A549 (cell line): ENCODE data around the gene ERICH6B. TPM values are rescaled to one million over a fixed set of nuclear protein-coding genes. Genes with fewer than 3 reads are reported as not detected.

ENCODE experiments used
- ATAC-seq, 2 experiments: fragments of 200-7000 bp in 1 of 2; fragments of >200 bp in 1 of 2; cut with Nextera tagmentation in 1 of 2; cut with Tn5 transposase in 1 of 2; 3 replicates each; pipeline versions ENCODE4 v1.8.0 to v1.9.1; 2018 to 2020; ENCODE audit warnings: mild to moderate bottlenecking in 1 of 2, moderate library complexity in 1 of 2
- CTCF ChIA-PET: fragments of 300-600 bp; sonication (Branson Sonifier 250); formaldehyde crosslinking; extraction: SDS; loops from one replicate; lab custom pipeline; 2021; ENCODE audit warnings: antibody characterized with exemption, inconsistent platforms; lab: Yijun Ruan, JAX
- POLR2A ChIA-PET: fragments of 350-600 bp; formaldehyde crosslinking; extraction: SDS; loops from one replicate; lab custom pipeline; 2021; ENCODE audit warnings: antibody characterized with exemption, inconsistent platforms; lab: Yijun Ruan, JAX
- DNase-seq, 2 experiments: peaks; one replicate each; pipeline versions ENCODE4 v3.0.0 to v3.0.0-alpha.2; 2011 to 2016; ENCODE audit warnings: low read depth in 1 of 2, low spot score in 1 of 2
- FAIRE-seq: peaks from 2 replicates; lab custom pipeline; 2011; peaks lifted over from hg19 to GRCh38; lab: Jason Lieb, UNC
- H3K27ac ChIP-seq, 2 experiments: fragments of >200 bp; sonication (Bioruptor Twin); formaldehyde crosslinking; 3 replicates each; pipeline ENCODE4 v1.5.1; 2016 to 2017
- H3K4me1 ChIP-seq: fragments of >200 bp; sonication (Bioruptor Twin); formaldehyde crosslinking; 3 replicates; pipeline ENCODE4 v1.6.1; 2016
- H3K4me2 ChIP-seq: fragments of >200 bp; sonication (Bioruptor Twin); formaldehyde crosslinking; 3 replicates; pipeline ENCODE4 v1.6.1; 2016
- H3K4me3 ChIP-seq: fragments of >200 bp; sonication (Bioruptor Twin); formaldehyde crosslinking; 3 replicates; pipeline ENCODE4 v1.5.1; 2016
- H3K9me3 ChIP-seq: fragments of >200 bp; sonication (Bioruptor Twin); formaldehyde crosslinking; 3 replicates; pipeline ENCODE4 v1.6.1; 2016
- CEBPB ChIP-seq, 2 experiments: fragments of >200 bp in 1 of 2; sonication (Bioruptor Twin) in 1 of 2; formaldehyde crosslinking in 1 of 2; IDR thresholded peaks; 2 replicates each; pipeline ENCODE4 v1.6.1; 2012 to 2016
- CHD4 ChIP-seq: fragments of 200-600 bp; sonication (generic); IDR thresholded peaks from 2 replicates; pipeline ENCODE4 v1.6.1; 2016; ENCODE audit warnings: antibody characterized with exemption, mild to moderate bottlenecking, borderline replicate concordance
- EHF ChIP-seq: fragments of 250-450 bp; sonication (Bioruptor Pico); IDR thresholded peaks from 2 replicates; pipeline ENCODE4 v1.5.0; 2020; ENCODE audit warnings: mild to moderate bottlenecking
- EHMT2 ChIP-seq: fragments of 200-600 bp; sonication (generic); IDR thresholded peaks from 2 replicates; pipeline ENCODE4 v1.6.1; 2016; ENCODE audit warnings: antibody characterized with exemption, low read depth, mild to moderate bottlenecking, moderate library complexity
- ESRRA ChIP-seq: fragments of 150-350 bp; IDR thresholded peaks from 2 replicates; pipeline ENCODE4 v1.6.1; 2014; ENCODE audit warnings: mild to moderate bottlenecking, low read length, borderline replicate concordance
- FOSB ChIP-seq: fragments of 250-450 bp; sonication (Bioruptor Pico); IDR thresholded peaks from 2 replicates; pipeline ENCODE4 v1.5.0; 2020; ENCODE audit warnings: mild to moderate bottlenecking, moderate library complexity
- FOSL2 ChIP-seq, 2 experiments: fragments of 450-650 bp in 1 of 2; fragments of >200 bp in 1 of 2; sonication (Bioruptor Twin) in 1 of 2; formaldehyde crosslinking; IDR thresholded peaks; 2 replicates each; pipeline versions ENCODE4 v1.5.0 to v1.6.1; 2016 to 2020; ENCODE audit warnings: mild to moderate bottlenecking in 1 of 2, moderate library complexity in 1 of 2
- FOXS1 ChIP-seq: fragments of 250-450 bp; sonication (Bioruptor Pico); IDR thresholded peaks from 2 replicates; pipeline ENCODE4 v1.5.0; 2020; ENCODE audit warnings: mild to moderate bottlenecking, moderate library complexity
- HMGXB4 ChIP-seq: fragments of 250-450 bp; sonication (Bioruptor Pico); IDR thresholded peaks from 2 replicates; pipeline ENCODE4 v1.5.0; 2021; ENCODE audit warnings: mild to moderate bottlenecking, moderate library complexity, borderline replicate concordance
- HOXB13 ChIP-seq: fragments of 250-450 bp; sonication (Bioruptor Pico); IDR thresholded peaks from 2 replicates; pipeline ENCODE4 v1.5.0; 2020; ENCODE audit warnings: low read depth, mild to moderate bottlenecking, moderate library complexity
- JUNB ChIP-seq: fragments of >200 bp; sonication (Bioruptor Twin); formaldehyde crosslinking; IDR thresholded peaks from 2 replicates; pipeline ENCODE4 v1.6.1; 2016
- KDM1A ChIP-seq: fragments of 200-600 bp; sonication (generic); IDR thresholded peaks from 2 replicates; pipeline ENCODE4 v1.6.1; 2016; ENCODE audit warnings: low read depth, mild to moderate bottlenecking
- KDM5A ChIP-seq: fragments of 200-600 bp; sonication (generic); IDR thresholded peaks from 2 replicates; pipeline ENCODE4 v1.6.1; 2016; ENCODE audit warnings: antibody characterized with exemption, mild to moderate bottlenecking
- MYC ChIP-seq: IDR thresholded peaks from 2 replicates; pipeline ENCODE4 v1.6.1; 2012; ENCODE audit warnings: mild to moderate bottlenecking, inconsistent platforms, low read length, improper control_type of control experiment, borderline replicate concordance
- NFE2L2 ChIP-seq: fragments of 150-350 bp; conservative IDR thresholded peaks from 2 replicates; pipeline ENCODE4 v1.6.1; 2014; ENCODE audit warnings: low read length
- POLR2AphosphoS2 ChIP-seq: conservative IDR thresholded peaks from 2 replicates; pipeline ENCODE4 v1.6.1; 2012; ENCODE audit warnings: low read length, improper control_type of control experiment, inconsistent platforms
- RAD21 ChIP-seq, 2 experiments: fragments of >200 bp in 1 of 2; sonication (Bioruptor Twin) in 1 of 2; formaldehyde crosslinking in 1 of 2; IDR thresholded peaks in 1 of 2; conservative IDR thresholded peaks in 1 of 2; 2 replicates in 1 of 2; 3 replicates in 1 of 2; pipeline ENCODE4 v1.6.1; 2012 to 2018; ENCODE audit warnings: inconsistent platforms in 1 of 2
- RARB ChIP-seq: fragments of 250-450 bp; sonication (Bioruptor Pico); IDR thresholded peaks from 2 replicates; pipeline ENCODE4 v1.8.0; 2021; ENCODE audit warnings: mild to moderate bottlenecking, moderate library complexity
- SMC3 ChIP-seq: fragments of >200 bp; sonication (Bioruptor Twin); formaldehyde crosslinking; IDR thresholded peaks from 3 replicates; pipeline ENCODE4 v1.6.1; 2018; ENCODE audit warnings: inconsistent platforms
- WGBS: methylation state at CpG from one replicate; pipeline ENCODE4 v1.1.6; 2017; ENCODE audit errors: missing lambda C conversion rate; 5-methylcytosine and 5-hydroxymethylcytosine counted together
- polyA plus RNA-seq, 4 experiments: library from polyadenylated mRNA; depleted of rRNA in 3 of 4; stranded (reverse); fragments of >200 nt; fragmentation: RNase III in 1 of 4; extraction: RNeasy Plus Mini Kit Qiagen cat#74134 plus additional on column Dnase treatment in 1 of 4; gene quantifications; 2 replicates in 3 of 4; 3 replicates in 1 of 4; pipeline ENCODE4 v1.2.3, GENCODE V29; 2011 to 2017
- TF ChIP-seq, protein P1 (sequence below): fragments of >200 bp; sonication (Bioruptor Twin); formaldehyde crosslinking; IDR thresholded peaks from 3 replicates; pipeline ENCODE4 v1.5.1; 2016
- TF ChIP-seq, protein P2 (sequence below): fragments of 250-450 bp; sonication (Bioruptor Pico); IDR thresholded peaks from 2 replicates; pipeline ENCODE4 v1.5.0; 2020; ENCODE audit warnings: low read depth, mild to moderate bottlenecking, moderate library complexity
- TF ChIP-seq, protein P3 (sequence below): fragments of >200 bp; sonication (Bioruptor Twin); formaldehyde crosslinking; IDR thresholded peaks from 3 replicates; pipeline ENCODE4 v1.6.1; 2016

The ERICH6B gene
- polyA plus RNA-seq, 2 of the 4 experiments (the other 2 are of a cell fraction) = not detected

DNA sequence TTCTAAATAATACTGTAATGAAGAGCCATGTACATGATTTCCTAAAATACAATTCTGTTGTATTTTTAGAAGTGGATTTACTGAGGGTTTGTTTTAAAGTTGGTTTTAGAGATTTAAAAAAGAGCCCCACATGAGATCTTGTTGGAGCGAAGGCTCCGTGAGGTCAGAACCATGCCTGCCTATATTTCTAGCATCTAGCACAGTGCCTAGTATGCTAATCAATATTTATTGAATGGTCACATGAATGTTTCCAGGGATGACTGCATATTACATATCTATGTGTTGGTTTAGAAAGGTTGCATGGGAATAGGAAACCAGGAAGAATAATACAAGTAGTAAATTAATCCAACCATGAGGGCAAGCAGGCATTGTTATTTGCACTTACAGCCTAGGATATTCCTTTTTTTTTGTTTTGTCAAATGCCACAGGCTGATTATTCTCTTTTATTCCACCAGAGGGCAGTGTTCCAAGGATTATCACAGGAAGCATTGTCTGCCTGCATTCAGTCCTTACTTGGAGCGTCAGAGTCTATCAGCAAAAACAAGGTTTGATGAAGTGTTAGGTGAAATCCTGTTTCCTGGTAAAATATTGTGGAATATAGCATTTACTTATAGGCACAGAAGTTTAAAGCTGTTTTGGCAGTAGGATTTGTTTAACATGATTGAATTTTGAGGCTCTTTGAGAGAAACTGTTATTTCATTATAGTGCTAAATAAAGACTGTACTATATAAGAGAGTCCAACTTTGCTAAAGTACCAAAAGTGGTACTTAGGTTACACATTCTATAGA lies 104.0 kb downstream of the ERICH6B start (continued):
- TF ChIP-seq, protein P1, sequence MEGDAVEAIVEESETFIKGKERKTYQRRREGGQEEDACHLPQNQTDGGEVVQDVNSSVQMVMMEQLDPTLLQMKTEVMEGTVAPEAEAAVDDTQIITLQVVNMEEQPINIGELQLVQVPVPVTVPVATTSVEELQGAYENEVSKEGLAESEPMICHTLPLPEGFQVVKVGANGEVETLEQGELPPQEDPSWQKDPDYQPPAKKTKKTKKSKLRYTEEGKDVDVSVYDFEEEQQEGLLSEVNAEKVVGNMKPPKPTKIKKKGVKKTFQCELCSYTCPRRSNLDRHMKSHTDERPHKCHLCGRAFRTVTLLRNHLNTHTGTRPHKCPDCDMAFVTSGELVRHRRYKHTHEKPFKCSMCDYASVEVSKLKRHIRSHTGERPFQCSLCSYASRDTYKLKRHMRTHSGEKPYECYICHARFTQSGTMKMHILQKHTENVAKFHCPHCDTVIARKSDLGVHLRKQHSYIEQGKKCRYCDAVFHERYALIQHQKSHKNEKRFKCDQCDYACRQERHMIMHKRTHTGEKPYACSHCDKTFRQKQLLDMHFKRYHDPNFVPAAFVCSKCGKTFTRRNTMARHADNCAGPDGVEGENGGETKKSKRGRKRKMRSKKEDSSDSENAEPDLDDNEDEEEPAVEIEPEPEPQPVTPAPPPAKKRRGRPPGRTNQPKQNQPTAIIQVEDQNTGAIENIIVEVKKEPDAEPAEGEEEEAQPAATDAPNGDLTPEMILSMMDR = peak; percentile 59
- TF ChIP-seq RAD21 (conservative IDR thresholded peaks at IDR 0.05 in 1 of 2, IDR thresholded peaks at IDR 0.05 in 1 of 2) (peak; percentile 50 to 51; a peak in 4 of 5 replicates), HOXB13 (CRISPR knock-in tag) (no peak), NFE2L2 (no peak), EHF (CRISPR knock-in tag) (no peak), SMC3 (peak; percentile 49), POLR2AphosphoS2 (no peak), FOXS1 (CRISPR knock-in tag) (no peak), KDM1A (no peak), CEBPB (IDR thresholded peaks at IDR 0.05) (no peak), EHMT2 (no peak), FOSB (CRISPR knock-in tag) (no peak)
- TF ChIP-seq, protein P2, sequence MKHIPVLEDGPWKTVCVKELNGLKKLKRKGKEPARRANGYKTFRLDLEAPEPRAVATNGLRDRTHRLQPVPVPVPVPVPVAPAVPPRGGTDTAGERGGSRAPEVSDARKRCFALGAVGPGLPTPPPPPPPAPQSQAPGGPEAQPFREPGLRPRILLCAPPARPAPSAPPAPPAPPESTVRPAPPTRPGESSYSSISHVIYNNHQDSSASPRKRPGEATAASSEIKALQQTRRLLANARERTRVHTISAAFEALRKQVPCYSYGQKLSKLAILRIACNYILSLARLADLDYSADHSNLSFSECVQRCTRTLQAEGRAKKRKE (CRISPR knock-in tag) = no peak

DNA sequence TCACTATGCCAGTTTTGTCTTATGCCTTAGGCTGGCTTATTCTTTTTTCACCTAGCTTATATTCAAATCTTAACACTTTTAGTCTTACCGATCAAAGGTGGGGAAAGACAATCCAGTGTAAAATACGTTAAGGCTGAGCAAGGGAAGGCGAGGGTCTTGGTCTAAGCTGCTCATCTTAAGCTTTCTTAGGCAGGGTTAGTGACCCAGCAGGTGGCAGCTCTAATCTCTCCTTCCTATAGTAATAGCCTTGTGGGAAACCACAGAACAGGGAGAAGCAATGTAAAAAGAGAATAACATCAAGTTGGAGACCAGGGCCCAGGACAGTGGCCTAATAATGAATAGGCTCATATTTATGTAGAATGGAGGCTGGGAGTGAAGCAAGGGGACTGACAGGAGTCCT lies 104.9 kb downstream of the ERICH6B start:
- H3K4me1 ChIP-seq = no peaks in the 10 kb centered on the region
- 95% methylated on average over 3 of the region's 3 CpGs for WGBS
- no peak overlapping the region for H3K4me2 ChIP-seq
- FAIRE-seq (no peak), ATAC-seq (0 out of 6 replicates have a peak, but pooled peaks of 1 of the 2 experiments have one; percentile 24), DNase-seq (no peak)
- no peak overlapping the region for H3K4me3 ChIP-seq
- no peak overlapping the region for H3K27ac ChIP-seq
- POLR2A ChIA-PET = no interaction called here
- CTCF ChIA-PET = no interaction called here
- H3K9me3 ChIP-seq = no peaks in the 10 kb centered on the region
- TF ChIP-seq POLR2AphosphoS2 (no peak), FOSL2 (IDR thresholded peaks at IDR 0.05) (no peak), FOSL2 (CRISPR knock-in tag; IDR thresholded peaks at IDR 0.05) (no peak), HMGXB4 (CRISPR knock-in tag) (no peak), JUNB (no peak), EHMT2 (no peak)
- TF ChIP-seq, all 56 proteins: peak for 0

DNA sequence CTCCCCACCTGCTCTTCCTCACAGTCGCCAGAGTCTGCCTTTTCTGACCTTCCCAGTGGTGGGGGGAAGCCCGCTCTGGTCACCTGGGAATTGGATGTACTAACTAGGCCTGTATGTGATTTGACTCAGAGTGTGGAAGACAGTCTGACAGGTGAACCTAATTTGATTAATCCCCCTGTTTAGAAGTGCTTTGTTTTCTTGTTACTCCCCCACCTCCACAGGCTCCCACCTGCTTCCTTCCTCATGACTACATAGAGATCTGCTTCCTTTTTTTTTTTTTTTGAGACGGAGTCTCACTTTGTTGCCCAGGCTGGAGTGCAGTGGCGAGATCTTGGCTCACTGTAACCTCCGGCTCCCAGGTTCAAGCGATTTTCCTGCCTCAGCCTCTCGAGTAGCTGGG lies 106.8 kb downstream of the ERICH6B start:
- DNase-seq = no peak
- TF ChIP-seq, protein P1 = no peak
- TF ChIP-seq CHD4 (no peak), RARB (CRISPR knock-in tag) (no peak), MYC (no peak), ESRRA (no peak), KDM5A (no peak), CEBPB (IDR thresholded peaks at IDR 0.05) (no peak), NFE2L2 (no peak)
- TF ChIP-seq, protein P3, sequence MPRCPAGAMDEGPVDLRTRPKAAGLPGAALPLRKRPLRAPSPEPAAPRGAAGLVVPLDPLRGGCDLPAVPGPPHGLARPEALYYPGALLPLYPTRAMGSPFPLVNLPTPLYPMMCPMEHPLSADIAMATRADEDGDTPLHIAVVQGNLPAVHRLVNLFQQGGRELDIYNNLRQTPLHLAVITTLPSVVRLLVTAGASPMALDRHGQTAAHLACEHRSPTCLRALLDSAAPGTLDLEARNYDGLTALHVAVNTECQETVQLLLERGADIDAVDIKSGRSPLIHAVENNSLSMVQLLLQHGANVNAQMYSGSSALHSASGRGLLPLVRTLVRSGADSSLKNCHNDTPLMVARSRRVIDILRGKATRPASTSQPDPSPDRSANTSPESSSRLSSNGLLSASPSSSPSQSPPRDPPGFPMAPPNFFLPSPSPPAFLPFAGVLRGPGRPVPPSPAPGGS = no peak
- ChIA-PET POLR2A (no interaction called here), CTCF (interaction anchor here (0.7 to 1.3 kb wide), 3 partner anchors 9 to 459 kb away, joined by 3 to 4 read pairs (median 3); no protein-coding TSS in a partner anchor)
- Histone ChIP-seq H3K9me3 (no peaks in the 10 kb centered on the region), H3K4me3 (no peak overlapping the region), H3K4me2 (no peak overlapping the region), H3K4me1 (no peaks in the 10 kb centered on the region), H3K27ac (no peak overlapping the region)
- FAIRE-seq = no peak
- 95% methylated on average over 7 of the region's 7 CpGs for WGBS
- no peak for ATAC-seq
